Measurements from ENCODE around the gene ARHGEF39.
"Not testable (repeated sequence)": the region's sequence is repeated elsewhere in the genome, so short reads cannot be mapped to it uniquely, and the experiment has no call there.

The ARHGEF39 gene

GRCh38 chr9:35646153-35646532 is 18.9 kb downstream of the ARHGEF39 start:
- Histone ChIP-seq H3K9me3 (ENCODE audit: severe bottlenecking) (no peaks in the 10 kb centered on the region), H3K27me3 (ENCODE audit: insufficient read depth, poor library complexity, severe bottlenecking) (no peaks in the 10 kb centered on the region), H3K4me3 (ENCODE audit: severe bottlenecking) (peak overlapping the region; percentile 48), H3K4me1 (ENCODE audit: insufficient read depth, poor library complexity, severe bottlenecking) (peaks cover 3% of the 10 kb centered on the region), H3K36me3 (ENCODE audit: low read depth) (no peaks in the 10 kb centered on the region), H3K27ac (ENCODE audit: poor library complexity, severe bottlenecking) (peak overlapping the region; percentile 85)
- DNase-seq (ENCODE audit: low spot score) (peak; percentile 75), ATAC-seq (ENCODE audit: low read depth) (peak; percentile 80)
- TF ChIP-seq, protein P1, sequence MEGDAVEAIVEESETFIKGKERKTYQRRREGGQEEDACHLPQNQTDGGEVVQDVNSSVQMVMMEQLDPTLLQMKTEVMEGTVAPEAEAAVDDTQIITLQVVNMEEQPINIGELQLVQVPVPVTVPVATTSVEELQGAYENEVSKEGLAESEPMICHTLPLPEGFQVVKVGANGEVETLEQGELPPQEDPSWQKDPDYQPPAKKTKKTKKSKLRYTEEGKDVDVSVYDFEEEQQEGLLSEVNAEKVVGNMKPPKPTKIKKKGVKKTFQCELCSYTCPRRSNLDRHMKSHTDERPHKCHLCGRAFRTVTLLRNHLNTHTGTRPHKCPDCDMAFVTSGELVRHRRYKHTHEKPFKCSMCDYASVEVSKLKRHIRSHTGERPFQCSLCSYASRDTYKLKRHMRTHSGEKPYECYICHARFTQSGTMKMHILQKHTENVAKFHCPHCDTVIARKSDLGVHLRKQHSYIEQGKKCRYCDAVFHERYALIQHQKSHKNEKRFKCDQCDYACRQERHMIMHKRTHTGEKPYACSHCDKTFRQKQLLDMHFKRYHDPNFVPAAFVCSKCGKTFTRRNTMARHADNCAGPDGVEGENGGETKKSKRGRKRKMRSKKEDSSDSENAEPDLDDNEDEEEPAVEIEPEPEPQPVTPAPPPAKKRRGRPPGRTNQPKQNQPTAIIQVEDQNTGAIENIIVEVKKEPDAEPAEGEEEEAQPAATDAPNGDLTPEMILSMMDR (IDR thresholded peaks at IDR 0.05; ENCODE audit: poor library complexity, severe bottlenecking), result no peak

DNA sequence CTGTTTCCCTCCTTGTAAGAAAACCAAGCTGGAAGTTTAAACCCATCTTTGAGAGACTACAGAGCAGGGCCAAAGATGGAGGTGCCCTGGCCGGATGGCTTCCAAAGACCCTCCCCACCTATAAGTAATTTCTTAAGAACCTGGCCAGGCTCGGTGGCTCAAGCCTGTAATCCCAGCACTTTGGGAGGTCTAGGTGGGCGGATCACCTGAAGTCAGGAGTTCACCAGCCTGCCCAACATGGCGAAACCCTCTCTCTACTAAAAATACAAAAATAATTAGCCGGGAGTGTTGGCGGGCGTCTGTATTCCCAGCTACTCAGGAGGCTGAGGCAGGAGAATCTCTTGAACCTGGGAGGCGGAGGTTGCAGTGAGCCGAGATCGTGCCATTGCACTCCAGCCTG is 19.3 kb downstream of the ARHGEF39 start:
- H3K4me3 ChIP-seq (ENCODE audit: severe bottlenecking), result peak overlapping the region; percentile 48

GRCh38 chr9:35643046-35643445 is 21.9 kb downstream of the ARHGEF39 start:
- ATAC-seq (ENCODE audit: low read depth), result no peak
- Histone ChIP-seq H3K4me1 (ENCODE audit: insufficient read depth, poor library complexity, severe bottlenecking) (peaks cover 3% of the 10 kb centered on the region), H3K9me3 (ENCODE audit: severe bottlenecking) (no peaks in the 10 kb centered on the region), H3K36me3 (ENCODE audit: low read depth) (no peaks in the 10 kb centered on the region), H3K27ac (ENCODE audit: poor library complexity, severe bottlenecking) (no peak overlapping the region), H3K4me3 (ENCODE audit: severe bottlenecking) (no peak overlapping the region), H3K27me3 (ENCODE audit: insufficient read depth, poor library complexity, severe bottlenecking) (no peaks in the 10 kb centered on the region)
- TF ChIP-seq, protein P1 (IDR thresholded peaks at IDR 0.05; ENCODE audit: poor library complexity, severe bottlenecking), result no peak
- DNase-seq (ENCODE audit: low spot score), result no peak

More for the DNA sequence above, 19.3 kb downstream of the ARHGEF39 start:
- H3K27ac ChIP-seq (ENCODE audit: poor library complexity, severe bottlenecking), result peak overlapping the region; percentile 85
- ATAC-seq (ENCODE audit: low read depth); H3K36me3 ChIP-seq (ENCODE audit: low read depth); H3K4me1 ChIP-seq (ENCODE audit: insufficient read depth, poor library complexity, severe bottlenecking); DNase-seq (ENCODE audit: low spot score); H3K27me3 ChIP-seq (ENCODE audit: insufficient read depth, poor library complexity, severe bottlenecking); H3K9me3 ChIP-seq (ENCODE audit: severe bottlenecking): not testable (repeated sequence)

DNA sequence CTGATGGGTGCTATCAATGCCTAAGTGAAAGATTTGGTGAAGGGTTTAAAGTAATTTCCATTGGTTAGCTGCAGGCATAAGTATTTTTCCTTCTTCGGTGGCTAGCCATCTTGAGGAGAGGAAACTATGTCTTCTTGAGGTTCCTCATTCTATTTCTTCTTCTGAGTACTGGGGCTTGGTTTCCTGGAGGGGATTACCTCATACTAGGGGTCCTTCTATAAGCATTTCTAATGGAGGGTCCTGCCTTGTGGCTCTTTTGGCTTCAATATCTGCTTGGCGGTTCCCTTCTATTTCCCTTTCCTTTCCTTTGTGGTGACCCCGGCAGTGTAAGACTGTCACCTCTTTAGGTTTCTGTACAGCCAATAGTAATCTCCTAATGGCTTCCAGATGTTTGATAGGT is 23.5 kb downstream of the ARHGEF39 start:
- H3K27me3 ChIP-seq (ENCODE audit: insufficient read depth, poor library complexity, severe bottlenecking); H3K4me3 ChIP-seq (ENCODE audit: severe bottlenecking); H3K4me1 ChIP-seq (ENCODE audit: insufficient read depth, poor library complexity, severe bottlenecking); DNase-seq (ENCODE audit: low spot score); H3K9me3 ChIP-seq (ENCODE audit: severe bottlenecking); ATAC-seq (ENCODE audit: low read depth); H3K27ac ChIP-seq (ENCODE audit: poor library complexity, severe bottlenecking); H3K36me3 ChIP-seq (ENCODE audit: low read depth): not testable (repeated sequence)

GRCh38 chr9:35640431-35640830 is 24.6 kb downstream of the ARHGEF39 start:
- not testable (repeated sequence) for H3K27ac ChIP-seq (ENCODE audit: poor library complexity, severe bottlenecking); DNase-seq (ENCODE audit: low spot score); H3K4me1 ChIP-seq (ENCODE audit: insufficient read depth, poor library complexity, severe bottlenecking); H3K9me3 ChIP-seq (ENCODE audit: severe bottlenecking); H3K4me3 ChIP-seq (ENCODE audit: severe bottlenecking); H3K27me3 ChIP-seq (ENCODE audit: insufficient read depth, poor library complexity, severe bottlenecking); H3K36me3 ChIP-seq (ENCODE audit: low read depth); ATAC-seq (ENCODE audit: low read depth)

GRCh38 chr9:35639631-35640030 is 25.4 kb downstream of the ARHGEF39 start:
- Histone ChIP-seq H3K27me3 (ENCODE audit: insufficient read depth, poor library complexity, severe bottlenecking) (no peaks in the 10 kb centered on the region), H3K9me3 (ENCODE audit: severe bottlenecking) (no peaks in the 10 kb centered on the region), H3K27ac (ENCODE audit: poor library complexity, severe bottlenecking) (no peak overlapping the region), H3K4me3 (ENCODE audit: severe bottlenecking) (no peak overlapping the region), H3K4me1 (ENCODE audit: insufficient read depth, poor library complexity, severe bottlenecking) (no peaks in the 10 kb centered on the region), H3K36me3 (ENCODE audit: low read depth) (no peaks in the 10 kb centered on the region)
- ATAC-seq (ENCODE audit: low read depth) (no peak), DNase-seq (ENCODE audit: low spot score) (no peak)
- TF ChIP-seq, protein P1 (IDR thresholded peaks at IDR 0.05; ENCODE audit: poor library complexity, severe bottlenecking), result no peak

DNA sequence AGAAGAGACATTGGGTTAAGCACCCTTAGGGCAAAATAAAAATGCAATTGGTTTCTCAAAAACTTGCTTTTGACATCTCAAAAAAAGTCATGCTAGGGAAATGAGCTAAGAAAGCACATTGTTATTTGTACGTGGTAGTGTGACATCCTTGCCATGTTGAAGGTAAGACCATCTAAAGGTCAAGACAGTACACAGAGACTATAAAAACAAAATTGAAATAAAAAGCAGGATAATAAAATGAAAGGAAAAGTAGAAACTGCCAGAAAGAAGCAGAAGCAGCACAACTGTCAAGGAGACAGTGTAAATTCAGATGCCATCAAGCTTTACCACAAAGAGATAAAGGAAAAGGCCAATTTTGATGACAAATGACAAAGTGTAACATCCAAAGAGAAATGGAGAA is 25.8 kb downstream of the ARHGEF39 start:
- H3K9me3 ChIP-seq (ENCODE audit: severe bottlenecking); H3K36me3 ChIP-seq (ENCODE audit: low read depth); H3K4me1 ChIP-seq (ENCODE audit: insufficient read depth, poor library complexity, severe bottlenecking); H3K4me3 ChIP-seq (ENCODE audit: severe bottlenecking); H3K27ac ChIP-seq (ENCODE audit: poor library complexity, severe bottlenecking); H3K27me3 ChIP-seq (ENCODE audit: insufficient read depth, poor library complexity, severe bottlenecking); DNase-seq (ENCODE audit: low spot score); ATAC-seq (ENCODE audit: low read depth): not testable (repeated sequence)

DNA sequence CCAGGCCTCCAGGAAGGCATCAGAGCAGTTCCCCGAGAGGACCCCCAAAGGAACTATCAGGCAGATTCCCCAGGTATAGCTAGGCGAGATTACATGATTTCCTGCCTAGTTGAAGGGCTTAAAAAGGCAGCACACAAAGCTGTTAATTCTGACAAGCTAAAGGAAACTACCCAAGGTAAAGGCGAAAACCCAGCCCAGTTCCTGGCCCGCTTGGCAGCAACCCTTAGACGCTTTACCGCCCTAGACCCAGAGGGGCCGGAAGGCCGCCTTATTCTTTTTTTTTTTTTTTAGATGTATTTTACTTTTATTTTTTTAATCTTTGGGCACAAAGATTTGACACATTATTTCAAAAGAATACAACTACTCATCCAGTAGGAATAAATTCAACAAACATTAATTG is 26.2 kb downstream of the ARHGEF39 start:
- ATAC-seq (ENCODE audit: low read depth); H3K4me1 ChIP-seq (ENCODE audit: insufficient read depth, poor library complexity, severe bottlenecking); DNase-seq (ENCODE audit: low spot score); H3K9me3 ChIP-seq (ENCODE audit: severe bottlenecking); H3K4me3 ChIP-seq (ENCODE audit: severe bottlenecking); H3K27ac ChIP-seq (ENCODE audit: poor library complexity, severe bottlenecking); H3K27me3 ChIP-seq (ENCODE audit: insufficient read depth, poor library complexity, severe bottlenecking); H3K36me3 ChIP-seq (ENCODE audit: low read depth): not testable (repeated sequence)

DNA sequence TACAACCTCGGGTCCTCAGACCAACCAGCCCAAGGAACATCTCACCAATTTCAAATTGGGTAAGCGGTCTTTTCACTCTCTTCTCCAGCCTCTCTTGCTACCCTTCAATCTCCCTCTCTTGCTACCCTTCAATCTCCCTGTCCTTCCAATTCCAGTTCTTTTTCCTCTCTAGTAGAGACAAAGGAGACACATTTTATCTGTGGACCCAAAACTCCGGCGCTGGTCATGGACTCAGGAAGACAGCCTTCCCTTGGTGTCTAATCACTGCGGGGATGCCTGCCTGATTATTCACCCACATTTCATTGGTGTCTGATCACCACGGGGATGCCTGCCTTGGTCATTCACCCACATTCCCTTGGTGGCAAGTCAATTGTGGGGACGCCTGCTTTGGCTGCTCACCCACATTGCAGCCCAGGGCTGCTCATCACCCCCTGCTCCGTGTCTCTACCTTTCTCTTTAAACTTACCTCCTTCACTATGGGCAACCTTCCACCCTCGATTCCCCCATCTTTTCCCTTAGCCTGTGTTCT is 27.5 kb downstream of the ARHGEF39 start:
- H3K36me3 ChIP-seq (ENCODE audit: low read depth); ATAC-seq (ENCODE audit: low read depth); H3K9me3 ChIP-seq (ENCODE audit: severe bottlenecking); DNase-seq (ENCODE audit: low spot score); H3K4me3 ChIP-seq (ENCODE audit: severe bottlenecking); H3K4me1 ChIP-seq (ENCODE audit: insufficient read depth, poor library complexity, severe bottlenecking); H3K27me3 ChIP-seq (ENCODE audit: insufficient read depth, poor library complexity, severe bottlenecking); H3K27ac ChIP-seq (ENCODE audit: poor library complexity, severe bottlenecking): not testable (repeated sequence)

All from RWPE2 (cell line).